Keratinocyte (primary cell): ENCODE results near the gene FOXR1. TPM values are rescaled to one million over a fixed set of nuclear protein-coding genes. Genes with fewer than 3 reads are reported as not detected.

Experiments used
- DNase-seq: peaks from one replicate; pipeline ENCODE4 v3.0.0-alpha.2; 2011; ENCODE audit warnings: low read depth, missing footprints, low spot score
- FAIRE-seq: peaks from 2 replicates; lab custom pipeline; 2011; peaks lifted over from hg19 to GRCh38; lab: Jason Lieb, UNC
- H2AFZ ChIP-seq: 2 replicates; pipeline ENCODE4 v1.6.0; 2012; ENCODE audit warnings: low read length, control low read depth, inconsistent platforms; ENCODE audit not compliant: control insufficient read depth
- H3K27ac ChIP-seq: 2 replicates; pipeline ENCODE4 v1.5.1; 2011; ENCODE audit warnings: low read length; ENCODE audit not compliant: control insufficient read depth, insufficient read depth
- H3K27me3 ChIP-seq: 3 replicates; pipeline ENCODE4 v1.6.0; 2011; ENCODE audit warnings: low read length; ENCODE audit not compliant: control insufficient read depth, insufficient read depth; ENCODE audit errors: extremely low read depth
- H3K36me3 ChIP-seq, 2 experiments: 2 replicates in 1 of 2; 3 replicates in 1 of 2; pipeline ENCODE4 v1.5.1; 2011; ENCODE audit warnings: low read length in 2 of 2, mild to moderate bottlenecking in 1 of 2; ENCODE audit not compliant: control insufficient read depth in 2 of 2, insufficient read depth in 2 of 2; ENCODE audit errors: extremely low read depth in 1 of 2
- H3K4me1 ChIP-seq: 3 replicates; pipeline ENCODE4 v1.5.1; 2011; ENCODE audit warnings: low read length; ENCODE audit not compliant: control insufficient read depth, insufficient read depth; ENCODE audit errors: extremely low read depth
- H3K4me2 ChIP-seq: 3 replicates; pipeline ENCODE4 v1.6.0; 2011; ENCODE audit warnings: low read depth, low read length; ENCODE audit not compliant: control insufficient read depth, insufficient read depth; ENCODE audit errors: extremely low read depth
- H3K4me3 ChIP-seq, 3 experiments: fragments of 200-600 bp in 1 of 3; sonication (generic) in 1 of 3; 2 replicates in 2 of 3; 3 replicates in 1 of 3; pipeline ENCODE4 v1.5.1; 2011 to 2016; ENCODE audit warnings: low read length in 3 of 3, mild to moderate bottlenecking in 3 of 3, control low read depth in 2 of 3, inconsistent platforms in 1 of 3, low read depth in 1 of 3, mixed read lengths in 1 of 3, mixed run types in 1 of 3, moderate library complexity in 1 of 3; ENCODE audit not compliant: control insufficient read depth in 2 of 3, insufficient read depth in 2 of 3; ENCODE audit errors: extremely low read depth in 1 of 3
- H3K79me2 ChIP-seq: 2 replicates; pipeline ENCODE4 v1.6.0; 2012; ENCODE audit warnings: low read length; ENCODE audit not compliant: control insufficient read depth, insufficient read depth
- H3K9ac ChIP-seq: 3 replicates; pipeline ENCODE4 v1.6.0; 2011; ENCODE audit warnings: low read length; ENCODE audit not compliant: control insufficient read depth, insufficient read depth; ENCODE audit errors: extremely low read depth
- H3K9me1 ChIP-seq: 3 replicates; pipeline ENCODE4 v1.6.0; 2011; ENCODE audit warnings: low read length; ENCODE audit not compliant: control insufficient read depth, insufficient read depth; ENCODE audit errors: extremely low read depth
- H3K9me3 ChIP-seq: 2 replicates; pipeline ENCODE4 v1.5.1; 2012; ENCODE audit warnings: low read depth, low read length; ENCODE audit not compliant: control insufficient read depth
- H4K20me1 ChIP-seq: 3 replicates; pipeline ENCODE4 v1.6.0; 2011; ENCODE audit warnings: low read length; ENCODE audit not compliant: control insufficient read depth, insufficient read depth; ENCODE audit errors: extremely low read depth
- EZH2 ChIP-seq: IDR thresholded peaks from one replicate; pipeline ENCODE4 v1.6.1; 2012; ENCODE audit warnings: inconsistent platforms, mild to moderate bottlenecking, low read length, moderate library complexity
- dilution Hi-C: fragments of 300-500 bp; cut with MboI; formaldehyde crosslinking; loops from one replicate; pipeline ENCODE4 v1.7.0; 2020; ENCODE audit warnings: low sequenced_read_pairs; ENCODE audit not compliant: extremely low pct_ligation_motif_present
- polyA plus RNA-seq, 5 experiments: library from polyadenylated mRNA; depleted of rRNA in 3 of 5; stranded (reverse) in 3 of 5; stranded (forward) in 1 of 5; unstranded in 1 of 5; fragments of >200 nt; gene quantifications; 1 replicate in 1 of 5; 2 replicates in 3 of 5; 3 replicates in 1 of 5; pipeline versions ENCODE4 v1.2.1 to v1.2.3, GENCODE V29; 2011 to 2012; ENCODE audit warnings: missing spikeins in 2 of 5, low read depth in 1 of 5, low replicate concordance in 1 of 5
- TF ChIP-seq, protein P1 (sequence below), 3 experiments: IDR thresholded peaks in 1 of 3; conservative IDR thresholded peaks in 1 of 3; optimal IDR thresholded peaks in 1 of 3; 2 replicates in 2 of 3; 3 replicates in 1 of 3; pipeline versions ENCODE3 to v1.5.1; 2011; ENCODE audit warnings: low read length in 3 of 3, mild to moderate bottlenecking in 3 of 3, moderate library complexity in 2 of 3, control low read depth in 1 of 3, inconsistent platforms in 1 of 3; ENCODE audit not compliant: insufficient read depth in 2 of 3; ENCODE audit errors: extremely low read depth in 1 of 3

Gene FOXR1
- polyA plus RNA-seq, 1 donor (not counting 4 experiments of a cell fraction or from before 2014, with no cell fraction given): not detected

DNA sequence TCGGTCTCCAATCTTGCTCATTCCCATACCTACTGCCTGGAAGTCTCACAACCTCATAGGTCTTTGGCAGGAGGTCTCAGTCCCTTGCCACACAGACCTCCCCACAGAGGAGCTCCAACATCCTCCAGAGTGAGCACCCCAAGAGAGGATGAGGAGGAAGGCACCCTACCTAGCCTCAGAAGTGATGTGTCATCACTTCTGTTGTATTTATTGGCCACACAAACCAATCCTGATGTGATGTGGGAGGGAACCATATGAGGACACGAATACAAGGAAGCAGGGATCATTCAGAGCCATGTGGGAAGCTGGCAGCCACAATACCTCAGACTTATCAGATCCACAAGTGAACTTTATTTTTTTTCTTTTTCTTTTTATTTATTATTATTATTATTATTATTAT is 24.5 kb upstream of the FOXR1 start:
- H3K4me2 ChIP-seq: no peak overlapping the region
- no peaks in the 10 kb centered on the region for H3K79me2 ChIP-seq
- no peak overlapping the region for H2AFZ ChIP-seq
- no peak for TF ChIP-seq EZH2
- TF ChIP-seq, protein P1, sequence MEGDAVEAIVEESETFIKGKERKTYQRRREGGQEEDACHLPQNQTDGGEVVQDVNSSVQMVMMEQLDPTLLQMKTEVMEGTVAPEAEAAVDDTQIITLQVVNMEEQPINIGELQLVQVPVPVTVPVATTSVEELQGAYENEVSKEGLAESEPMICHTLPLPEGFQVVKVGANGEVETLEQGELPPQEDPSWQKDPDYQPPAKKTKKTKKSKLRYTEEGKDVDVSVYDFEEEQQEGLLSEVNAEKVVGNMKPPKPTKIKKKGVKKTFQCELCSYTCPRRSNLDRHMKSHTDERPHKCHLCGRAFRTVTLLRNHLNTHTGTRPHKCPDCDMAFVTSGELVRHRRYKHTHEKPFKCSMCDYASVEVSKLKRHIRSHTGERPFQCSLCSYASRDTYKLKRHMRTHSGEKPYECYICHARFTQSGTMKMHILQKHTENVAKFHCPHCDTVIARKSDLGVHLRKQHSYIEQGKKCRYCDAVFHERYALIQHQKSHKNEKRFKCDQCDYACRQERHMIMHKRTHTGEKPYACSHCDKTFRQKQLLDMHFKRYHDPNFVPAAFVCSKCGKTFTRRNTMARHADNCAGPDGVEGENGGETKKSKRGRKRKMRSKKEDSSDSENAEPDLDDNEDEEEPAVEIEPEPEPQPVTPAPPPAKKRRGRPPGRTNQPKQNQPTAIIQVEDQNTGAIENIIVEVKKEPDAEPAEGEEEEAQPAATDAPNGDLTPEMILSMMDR (optimal IDR thresholded peaks at IDR 0.05 in 1 of 3, IDR thresholded peaks at IDR 0.05 in 1 of 3, conservative IDR thresholded peaks at IDR 0.05 in 1 of 3; ENCODE audit: extremely low read depth in 1 of 3, insufficient read depth in 2 of 3, low read length in 3 of 3): no peak
- DNase-seq (no peak), FAIRE-seq (no peak)
- H4K20me1 ChIP-seq: no peaks in the 10 kb centered on the region
- H3K27ac ChIP-seq: no peak overlapping the region
- dilution Hi-C loops: no loop called here
- H3K27me3 ChIP-seq: no peaks in the 10 kb centered on the region
- H3K9me1 ChIP-seq: no peaks in the 10 kb centered on the region
- no peak overlapping the region for H3K9ac ChIP-seq
- no peaks in the 10 kb centered on the region for H3K9me3 ChIP-seq
- no peaks in the 10 kb centered on the region for H3K36me3 ChIP-seq
- no peaks in the 10 kb centered on the region for H3K4me1 ChIP-seq
- H3K4me3 ChIP-seq: no peak overlapping the region

DNA sequence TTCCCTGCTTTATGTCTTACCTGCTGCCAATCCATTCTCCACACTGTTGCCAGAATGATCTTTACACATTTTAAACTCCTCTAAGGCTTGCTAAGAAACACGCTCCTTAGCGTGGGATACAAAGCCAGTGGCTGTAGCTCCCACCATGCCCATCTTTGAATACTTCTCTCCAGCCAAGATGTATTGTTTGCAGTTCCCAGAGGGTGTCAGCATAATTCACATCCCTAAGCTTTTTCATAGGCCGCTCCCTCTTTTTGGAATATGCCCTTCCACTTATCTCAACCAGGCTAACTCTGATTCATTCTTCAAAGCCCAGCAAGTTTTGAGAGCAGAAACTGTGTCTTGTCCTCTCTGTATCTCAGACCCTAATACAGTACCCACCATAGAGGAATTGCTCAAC is 23.6 kb upstream of the FOXR1 start:
- Histone ChIP-seq H3K36me3 (no peaks in the 10 kb centered on the region), H3K9ac (no peak overlapping the region), H2AFZ (no peak overlapping the region), H3K27me3 (no peaks in the 10 kb centered on the region), H3K9me1 (no peaks in the 10 kb centered on the region), H4K20me1 (no peaks in the 10 kb centered on the region), H3K4me3 (no peak overlapping the region), H3K79me2 (no peaks in the 10 kb centered on the region), H3K4me2 (no peak overlapping the region), H3K4me1 (no peaks in the 10 kb centered on the region), H3K9me3 (no peaks in the 10 kb centered on the region), H3K27ac (no peak overlapping the region)
- no peak for TF ChIP-seq EZH2
- TF ChIP-seq, protein P1 (optimal IDR thresholded peaks at IDR 0.05 in 1 of 3, IDR thresholded peaks at IDR 0.05 in 1 of 3, conservative IDR thresholded peaks at IDR 0.05 in 1 of 3; ENCODE audit: extremely low read depth in 1 of 3, insufficient read depth in 2 of 3, low read length in 3 of 3): peak in 1 of 3 experiments; percentile 4
- DNase-seq: no peak
- dilution Hi-C loops: no loop called here
- no peak for FAIRE-seq
